ENCODE measurements around the gene CLDN10. TPM values are rescaled to one million over a fixed set of nuclear protein-coding genes. Genes with fewer than 3 reads are reported as not detected.

Gene CLDN10
- 0.59 and 3.4 TPM in 2 replicates for total RNA-seq

GRCh38 chr13:95552539-95553441 lies at the start of gene CLDN10:
TSS of gene CLDN10 (plus strand) at chr13:95552720. CDS start at chr13:95552754, 34 bp downstream.

Other genes starting within 250 kb of the CLDN10 start
- gene DZIP1, start 92.0 kb downstream of the CLDN10 start, total RNA-seq = 41.0 and 62.0 TPM in 2 replicates
- 50.2 and 82.0 TPM in 2 replicates for gene DNAJC3, start 124.4 kb downstream of the CLDN10 start, total RNA-seq